ENCODE data around the gene MYL12B.

DNA sequence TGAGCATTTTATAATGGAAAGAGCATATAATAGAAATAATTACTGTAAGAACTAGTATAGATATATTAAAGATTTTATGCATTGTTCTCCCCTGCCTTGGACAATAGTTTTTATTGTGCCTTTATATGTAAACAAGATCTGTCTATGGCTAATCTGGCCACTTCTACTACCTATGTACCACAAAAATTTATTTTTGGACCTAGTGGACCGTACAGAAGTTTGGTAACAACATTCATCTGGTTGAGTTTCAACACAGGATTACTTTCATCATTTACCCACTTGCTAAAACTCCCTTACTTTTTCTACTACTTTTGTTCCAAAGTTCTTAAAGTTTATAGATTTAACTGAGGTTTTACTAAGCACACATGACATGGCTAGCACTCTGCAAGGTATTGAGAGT is 28.9 kb upstream of the MYL12B start:
- no peak for TF ChIP-seq POLR2A (IDR thresholded peaks at IDR 0.05)
- TF ChIP-seq CTCF (IDR thresholded peaks at IDR 0.05): no peak

Data from right lobe of liver (tissue), 4 donors.